ENCODE data around the gene MRAP.
A peak's percentile ranks its signal among the peaks of the same experiment; 100 is the strongest.
"Not testable (repeated sequence)": the region's sequence is repeated elsewhere in the genome, so short reads cannot be mapped to it uniquely, and the experiment has no call there.

The MRAP gene

DNA sequence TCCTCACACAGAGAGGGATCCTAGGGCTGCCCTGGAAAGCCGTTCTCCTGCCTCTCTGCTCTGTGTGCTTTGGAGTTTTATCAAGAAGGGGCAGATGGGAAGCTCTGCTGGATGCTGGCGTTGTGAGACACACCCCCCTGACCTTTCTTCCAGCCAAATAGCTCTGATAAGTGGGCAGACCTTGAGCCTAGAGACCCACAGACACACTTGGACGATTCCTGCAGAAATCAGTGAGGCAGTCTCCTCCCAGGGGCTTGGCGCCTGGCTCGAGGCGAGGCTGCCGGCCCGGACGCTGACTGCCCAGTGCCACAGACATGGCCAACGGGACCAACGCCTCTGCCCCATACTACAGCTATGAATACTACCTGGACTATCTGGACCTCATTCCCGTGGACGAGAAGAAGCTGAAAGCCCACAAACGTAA is at the start of gene MRAP:
Gene MRAP, plus strand, starts transcription at position 198 of the 424 bp plus-strand sequence. Its CDS starts 117 bp downstream, at position 315.
- no peak for DNase-seq (ENCODE audit: low read depth, low spot score)

DNA sequence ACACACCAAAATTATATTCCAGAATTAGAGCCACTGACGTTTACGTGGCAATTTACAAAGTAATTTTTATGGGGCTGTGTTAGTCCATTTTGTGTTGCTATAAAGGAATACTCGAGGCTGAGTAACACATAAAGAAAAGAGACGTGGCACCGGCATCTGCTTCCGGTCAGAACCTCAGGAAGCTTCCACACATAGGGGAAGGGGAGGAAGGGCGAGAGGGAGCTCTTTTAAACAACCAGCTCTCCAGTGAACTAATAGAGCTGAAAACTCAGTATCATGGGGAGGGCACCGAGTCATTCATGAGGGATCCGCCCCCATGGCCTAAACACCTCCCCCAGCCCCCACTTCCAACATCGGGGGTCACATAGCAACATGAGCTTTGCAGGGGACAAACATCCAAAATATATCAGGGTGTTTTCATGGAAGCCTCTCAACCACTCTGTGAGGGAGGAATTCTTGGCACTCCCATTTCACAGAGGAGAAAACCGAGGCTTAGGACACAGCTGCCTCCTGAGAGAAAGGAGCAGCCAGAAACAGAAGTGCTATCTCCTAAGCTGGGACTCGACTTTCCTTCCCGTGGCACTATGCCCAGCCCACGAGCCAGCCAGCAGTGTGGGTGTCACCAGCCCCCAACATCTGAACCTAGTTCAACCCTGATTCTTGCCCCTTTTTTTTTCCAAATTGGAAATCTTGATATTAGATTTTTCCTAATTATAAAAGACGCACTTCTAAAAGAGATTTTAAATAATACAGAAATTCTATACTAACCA is 49.0 kb upstream of the MRAP start:
- DNase-seq (ENCODE audit: low read depth, low spot score) = no peak

DNA sequence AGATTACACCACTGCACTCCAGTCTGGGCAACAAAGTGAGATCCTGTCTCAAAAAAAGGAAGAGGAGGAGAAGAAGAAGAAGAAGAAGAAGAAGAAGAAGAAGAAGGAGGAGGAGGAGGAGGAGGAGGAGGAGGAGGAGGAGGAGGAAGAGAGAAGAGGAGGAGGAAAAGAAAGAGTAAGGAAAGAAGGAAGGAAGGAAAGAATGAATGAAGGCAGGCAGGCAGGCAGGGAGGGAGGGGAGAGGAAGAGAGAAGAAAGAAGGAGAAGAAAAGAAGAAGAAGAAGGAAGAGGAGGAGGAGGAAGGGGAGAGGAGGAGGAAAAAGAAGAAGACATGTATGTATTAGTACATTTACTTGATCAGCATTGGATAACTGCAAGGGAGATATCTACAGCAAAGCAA is 46.5 kb upstream of the MRAP start:
- no peak for DNase-seq (ENCODE audit: low read depth, low spot score)

DNA sequence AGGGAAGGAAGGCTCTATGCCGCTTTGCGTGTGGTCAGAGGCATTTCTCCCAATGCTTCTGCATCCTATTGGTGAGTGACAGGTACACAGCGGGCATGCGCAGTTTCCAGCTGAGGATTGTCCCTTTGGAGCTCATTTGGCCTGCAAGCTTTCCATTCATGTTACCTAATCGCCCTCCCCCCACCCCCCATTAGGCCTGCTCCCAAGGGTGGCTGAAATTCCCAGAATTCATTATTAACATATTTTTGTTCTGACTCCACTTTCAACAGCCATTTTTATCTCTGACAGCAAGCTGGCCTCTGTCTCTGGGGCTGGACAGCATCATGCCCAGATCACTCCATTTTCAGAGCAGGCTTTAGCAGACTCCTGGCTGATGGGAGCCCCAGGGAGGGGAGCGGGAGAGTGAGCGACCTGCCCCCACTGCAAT is 45.4 kb upstream of the MRAP start:
- DNase-seq (ENCODE audit: low read depth, low spot score) = no peak

DNA sequence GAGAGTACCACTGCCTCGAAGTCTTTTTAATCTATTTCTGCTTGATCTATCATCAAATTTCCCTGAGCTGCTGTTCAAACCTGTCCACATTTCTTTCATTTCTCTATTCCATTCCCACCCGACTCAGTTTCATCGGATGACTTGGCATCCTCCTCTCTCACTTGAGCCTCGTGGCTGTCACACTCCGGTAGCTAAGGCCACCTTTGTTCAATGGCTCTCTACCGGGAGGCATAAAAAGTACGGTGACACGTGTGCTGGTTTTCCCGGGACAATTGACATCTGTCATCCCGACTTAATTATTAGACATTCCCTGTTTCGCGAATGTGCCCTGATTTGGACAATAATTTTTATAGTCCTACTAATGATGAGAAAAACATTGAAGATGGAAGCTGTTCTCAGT is 42.4 kb upstream of the MRAP start:
- DNase-seq (ENCODE audit: low read depth, low spot score) = no peak

DNA sequence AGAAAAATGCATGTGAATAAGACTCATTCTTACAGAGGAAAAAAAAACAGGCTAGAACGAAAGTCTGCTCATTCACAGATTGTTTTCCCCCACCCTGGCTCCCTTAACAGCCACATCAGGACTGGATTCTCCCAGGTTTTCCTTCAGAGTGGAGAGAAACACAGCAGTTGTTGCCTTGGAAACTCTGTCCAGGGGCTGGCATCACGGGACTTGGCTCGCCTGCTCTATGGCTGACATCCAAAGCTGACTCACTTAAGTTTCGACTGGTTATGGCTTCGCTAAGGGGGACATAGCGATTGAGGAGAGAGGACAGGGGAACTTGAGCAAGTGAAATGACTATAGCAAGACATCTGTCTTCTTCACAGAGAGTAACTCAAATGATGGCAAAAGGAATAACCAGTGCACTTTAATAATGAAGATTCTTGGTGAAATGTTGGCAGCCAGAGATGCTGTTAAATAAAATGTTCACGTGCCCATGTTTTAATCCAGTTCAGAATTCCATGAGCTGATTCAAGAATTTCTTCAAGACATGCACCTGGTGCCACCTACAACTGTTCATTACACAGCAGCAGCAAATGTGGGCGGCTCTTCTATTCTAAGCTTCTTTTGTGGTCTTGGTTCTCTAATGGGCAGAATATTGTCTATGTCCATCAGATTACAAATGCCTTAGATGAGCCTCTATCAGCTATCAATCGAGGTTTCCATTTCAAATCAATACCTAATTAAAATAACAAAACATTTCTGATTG is 41.6 kb upstream of the MRAP start:
- no peak for DNase-seq (ENCODE audit: low read depth, low spot score)

DNA sequence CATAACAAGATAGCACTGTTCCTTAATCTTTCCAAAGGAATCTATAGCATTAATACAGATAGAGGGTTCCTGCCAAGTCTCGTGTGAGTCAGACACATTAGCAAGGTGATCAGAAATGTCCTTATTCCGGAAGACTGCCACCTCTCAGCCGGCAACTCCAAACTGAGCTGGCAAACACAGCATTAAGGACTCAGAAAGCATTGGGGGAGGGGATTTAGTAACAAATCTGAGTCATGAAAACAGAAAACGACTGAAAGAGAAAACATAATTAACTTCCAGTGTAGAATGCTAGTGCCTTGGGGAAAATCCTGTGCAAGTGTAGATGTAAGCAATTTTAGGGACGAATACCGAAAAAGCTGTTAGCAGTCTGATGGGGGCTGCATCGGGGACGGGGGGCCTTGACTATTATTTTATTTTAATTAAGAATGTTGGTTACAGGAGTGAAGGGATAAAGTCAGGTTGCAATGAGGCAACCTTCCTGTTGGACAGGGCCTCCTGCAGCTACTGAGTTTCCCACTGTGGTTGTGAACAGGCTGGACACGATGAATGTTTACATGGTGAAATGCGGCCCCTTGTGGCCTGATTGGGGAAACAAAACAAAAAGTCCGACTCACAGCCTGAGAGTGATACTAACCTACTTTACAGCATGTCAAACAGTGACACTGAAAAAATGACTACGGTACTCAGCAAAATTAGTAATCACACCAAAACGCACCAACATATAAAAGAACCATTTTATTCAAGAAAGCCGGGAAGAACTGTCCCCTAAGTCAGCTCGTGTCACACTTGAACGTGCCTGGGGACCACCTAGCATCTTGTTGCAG is 40.5 kb upstream of the MRAP start:
- no peak for DNase-seq (ENCODE audit: low read depth, low spot score)

DNA sequence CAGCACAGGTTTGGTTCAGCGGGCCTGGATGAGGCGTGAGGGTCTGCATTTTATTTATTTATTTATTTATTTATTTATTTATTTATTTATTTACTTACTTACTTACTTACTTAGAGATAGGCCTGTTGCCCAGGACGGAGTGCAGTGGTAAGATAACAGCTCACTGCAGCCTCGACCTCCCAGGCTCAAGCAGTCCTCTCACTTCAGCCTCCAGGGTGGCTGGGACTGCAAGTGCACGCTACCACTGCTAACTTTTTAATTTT is 39.9 kb upstream of the MRAP start:
- DNase-seq (ENCODE audit: low read depth, low spot score) = not testable (repeated sequence)

DNA sequence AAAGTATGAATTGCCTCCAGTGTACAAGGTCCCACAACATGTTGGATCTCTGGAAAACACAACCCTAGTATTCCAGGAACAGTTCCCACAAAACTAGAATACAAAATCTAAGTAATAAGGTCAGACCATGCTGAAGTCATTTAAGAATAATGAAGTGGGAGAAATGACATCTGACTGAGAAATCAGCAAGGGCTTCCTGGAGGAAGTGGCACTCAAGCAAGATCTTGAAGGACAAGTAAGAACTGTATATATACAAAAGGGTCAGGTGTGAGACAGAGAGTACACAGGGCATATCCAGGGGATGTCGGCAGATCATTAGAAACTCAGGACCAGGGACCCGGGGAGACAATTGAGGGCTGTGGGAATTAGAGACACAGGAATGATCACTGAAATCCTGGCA is 38.5 kb upstream of the MRAP start:
- no peak for DNase-seq (ENCODE audit: low read depth, low spot score)

DNA sequence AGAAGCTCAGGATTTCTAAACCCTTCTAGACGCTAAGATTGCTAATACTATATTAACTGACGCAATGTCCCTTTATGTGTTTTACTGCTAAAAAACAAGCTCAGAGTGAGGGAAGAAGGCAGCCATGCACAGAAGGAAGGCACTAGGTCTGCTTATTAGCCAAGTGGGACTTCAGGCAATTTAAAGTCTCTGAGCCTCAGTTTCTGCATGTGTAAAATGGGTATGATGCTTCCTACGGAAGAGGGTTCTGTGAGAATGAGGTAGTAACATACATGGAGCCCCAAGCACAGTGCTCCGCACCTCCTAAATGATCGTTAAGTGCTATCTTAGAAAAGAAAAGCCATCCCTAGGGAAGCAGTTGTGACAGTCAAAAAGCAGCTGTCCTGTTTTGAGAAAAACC is 36.7 kb upstream of the MRAP start:
- no peak for DNase-seq (ENCODE audit: low read depth, low spot score)

DNA sequence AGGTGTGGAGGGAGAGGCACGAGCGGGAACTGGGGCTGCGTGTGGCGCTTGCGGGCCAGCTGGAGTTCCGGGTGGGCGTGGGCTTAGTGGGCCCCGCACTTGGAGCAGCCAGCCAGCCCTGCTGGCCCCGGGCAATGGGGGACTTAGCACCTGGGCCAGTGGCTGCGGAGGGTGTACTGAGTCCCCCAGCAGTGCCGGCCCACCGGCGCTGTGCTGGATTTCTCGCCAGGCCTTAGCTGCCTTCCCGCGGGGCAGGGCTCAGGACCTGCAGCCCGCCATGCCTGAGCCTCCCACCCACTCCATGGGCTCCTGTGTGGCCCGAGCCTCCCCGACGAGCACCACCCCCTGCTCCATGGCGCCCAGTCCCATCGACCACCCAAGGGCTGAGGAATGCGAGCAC is 33.3 kb upstream of the MRAP start:
- not testable (repeated sequence) for DNase-seq (ENCODE audit: low read depth, low spot score)

DNA sequence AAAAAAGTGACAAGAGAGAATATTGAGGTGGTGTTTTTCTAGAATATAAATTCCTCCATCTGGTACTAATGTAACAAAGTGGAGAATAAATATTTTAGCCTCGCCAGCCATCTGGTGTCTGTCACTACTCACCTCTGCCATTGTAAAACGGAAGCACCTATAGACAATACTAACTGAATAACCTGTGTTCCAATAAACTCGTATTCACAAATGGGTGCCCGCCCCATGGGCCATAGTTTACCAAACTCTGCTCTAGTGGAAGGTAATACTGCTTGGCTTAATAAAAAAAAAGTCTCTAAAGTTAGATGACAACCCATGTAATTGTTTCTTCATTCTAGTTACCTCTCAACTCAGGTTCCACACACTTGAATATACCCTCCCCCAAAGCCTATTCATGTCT is 27.9 kb upstream of the MRAP start:
- DNase-seq (ENCODE audit: low read depth, low spot score) = no peak

DNA sequence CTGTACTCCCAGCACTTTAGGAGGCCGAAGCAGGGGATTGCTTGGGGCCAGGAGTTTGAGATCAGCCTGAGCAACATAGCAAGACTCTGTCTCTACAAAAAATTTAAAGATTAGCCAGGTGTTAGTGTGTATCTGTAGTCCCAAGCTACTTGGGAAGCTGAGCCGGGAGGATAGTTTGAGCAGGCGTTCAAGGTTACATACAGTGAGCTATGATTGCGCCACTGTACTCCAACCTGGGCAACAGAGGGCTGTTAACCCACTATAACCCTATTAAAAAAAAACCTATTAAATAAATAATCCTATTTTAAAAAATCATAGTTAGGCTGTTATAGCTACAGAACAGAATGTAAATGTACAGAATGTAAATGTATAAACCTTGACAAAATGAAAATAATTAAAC is 22.0 kb upstream of the MRAP start:
- DNase-seq (ENCODE audit: low read depth, low spot score) = no peak

DNA sequence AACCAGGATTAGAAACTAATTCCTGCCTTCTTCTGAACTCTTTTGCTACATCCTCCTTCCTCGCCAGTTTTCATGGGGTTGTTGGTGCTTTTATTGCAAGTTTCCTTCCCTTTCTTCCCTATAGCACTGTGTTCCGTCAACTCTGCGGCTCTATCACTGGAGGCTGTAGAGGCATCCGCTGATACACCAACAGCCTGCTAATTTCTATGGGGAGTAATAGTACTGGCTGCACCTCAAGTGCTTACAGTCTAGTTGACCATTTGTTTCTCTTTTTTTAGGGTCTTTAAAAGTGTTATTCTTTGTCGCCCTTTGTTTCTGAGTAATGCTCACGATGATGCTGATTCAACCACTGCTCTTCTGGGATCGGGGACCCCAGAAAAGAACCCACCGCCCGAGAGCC is 20.6 kb upstream of the MRAP start:
- no peak for DNase-seq (ENCODE audit: low read depth, low spot score)

DNA sequence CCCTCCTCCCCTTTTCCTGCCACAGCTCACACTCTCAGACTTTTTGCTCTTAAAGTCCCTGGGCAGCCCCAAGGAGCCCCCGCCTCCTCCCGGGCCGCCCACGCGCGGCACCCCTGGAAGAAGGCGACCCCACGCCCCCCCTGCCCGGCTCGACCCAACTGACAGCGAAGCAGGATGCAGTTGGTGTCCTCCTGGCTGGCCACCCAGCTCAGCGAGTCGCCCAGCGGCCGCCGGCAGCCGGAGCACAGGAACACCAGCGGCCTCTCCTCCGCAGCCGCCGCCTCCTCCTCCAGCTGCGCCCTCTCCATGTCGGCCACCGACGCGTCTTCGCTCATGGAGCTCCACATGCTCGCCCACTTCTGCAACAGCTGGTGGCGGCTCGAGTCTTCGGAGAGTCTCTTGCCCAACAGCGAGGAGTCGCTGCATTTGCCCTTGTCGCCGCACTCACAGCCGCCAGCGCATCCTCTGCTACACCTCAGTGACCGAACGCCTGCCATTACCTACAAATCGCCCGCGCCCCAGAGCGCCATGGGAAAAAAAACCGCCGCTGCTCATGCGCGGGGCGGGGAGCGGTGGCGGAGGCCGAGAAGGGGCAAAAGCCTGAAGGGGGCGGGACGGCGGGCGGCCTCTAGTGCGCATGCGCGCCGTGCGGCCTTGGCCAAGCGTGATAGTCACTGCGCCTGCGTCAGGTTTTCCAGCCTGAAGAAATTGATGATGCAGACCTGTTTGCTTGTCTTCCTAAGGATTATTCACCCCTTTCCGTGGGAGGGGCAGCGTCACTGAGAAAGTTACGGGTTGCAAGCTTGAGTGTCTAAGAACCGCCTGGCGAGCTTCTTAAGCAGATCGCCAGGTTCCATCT is 19.9 kb upstream of the MRAP start, which contains the start of gene MIS18A:
Gene MIS18A, minus strand, starts transcription at position 532 of the 859 bp plus-strand sequence. Its CDS starts 35 bp downstream, at position 497.
- DNase-seq (ENCODE audit: low read depth, low spot score) = peak; percentile 96

DNA sequence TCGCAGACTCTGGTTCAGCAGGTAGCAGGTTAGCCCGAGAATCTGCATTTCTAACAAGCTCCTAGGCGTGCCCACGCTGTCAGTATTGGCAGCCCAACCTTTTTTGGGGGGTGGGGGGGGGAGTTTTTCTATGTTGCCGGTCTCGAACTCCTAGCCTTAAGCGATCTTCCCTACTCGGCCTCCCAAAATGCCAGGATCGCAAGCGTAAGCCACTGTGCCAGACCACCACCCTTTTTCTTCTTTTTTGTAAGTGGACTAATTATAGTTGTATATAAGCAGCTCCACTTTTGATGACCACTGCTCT is 19.3 kb upstream of the MRAP start:
- DNase-seq (ENCODE audit: low read depth, low spot score) = no peak

DNA sequence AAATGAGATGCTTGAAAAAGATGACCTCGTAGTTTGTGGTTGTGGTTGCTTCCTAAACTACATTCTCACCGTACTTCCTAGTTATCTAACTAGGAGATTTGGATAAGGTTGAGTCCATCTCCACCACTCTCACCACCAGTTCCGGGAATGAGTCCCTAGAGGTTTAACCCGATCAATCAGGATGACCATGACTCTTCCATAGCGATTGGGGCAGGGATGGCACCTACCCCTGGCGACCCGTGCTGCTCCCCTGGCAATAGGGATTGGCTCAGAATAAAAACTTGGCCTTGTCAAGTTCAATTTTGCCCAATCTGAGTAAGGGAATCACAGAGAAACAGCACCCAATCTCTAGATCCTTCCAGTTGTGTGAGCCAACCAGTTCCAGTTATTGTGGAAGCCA is 17.1 kb upstream of the MRAP start:
- no peak for DNase-seq (ENCODE audit: low read depth, low spot score)

DNA sequence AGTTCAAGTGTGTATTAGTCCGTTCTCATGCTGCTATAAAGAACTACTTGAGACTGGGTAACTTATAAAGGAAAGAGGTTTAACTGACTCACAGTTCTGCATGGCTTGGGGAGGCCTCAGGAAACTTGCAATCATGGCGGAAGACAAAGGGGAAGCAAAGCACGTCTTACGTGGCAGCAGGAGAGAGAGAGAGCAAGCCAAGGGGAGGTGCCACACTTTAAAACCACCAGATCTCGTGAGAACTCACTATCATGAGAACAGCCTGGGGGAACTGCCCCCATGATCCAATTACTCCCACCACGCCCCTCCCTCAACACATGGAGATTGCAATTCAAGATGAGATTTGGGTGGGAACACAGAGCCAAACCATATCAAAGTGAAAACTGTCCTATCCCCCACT is 15.7 kb upstream of the MRAP start:
- no peak for DNase-seq (ENCODE audit: low read depth, low spot score)

DNA sequence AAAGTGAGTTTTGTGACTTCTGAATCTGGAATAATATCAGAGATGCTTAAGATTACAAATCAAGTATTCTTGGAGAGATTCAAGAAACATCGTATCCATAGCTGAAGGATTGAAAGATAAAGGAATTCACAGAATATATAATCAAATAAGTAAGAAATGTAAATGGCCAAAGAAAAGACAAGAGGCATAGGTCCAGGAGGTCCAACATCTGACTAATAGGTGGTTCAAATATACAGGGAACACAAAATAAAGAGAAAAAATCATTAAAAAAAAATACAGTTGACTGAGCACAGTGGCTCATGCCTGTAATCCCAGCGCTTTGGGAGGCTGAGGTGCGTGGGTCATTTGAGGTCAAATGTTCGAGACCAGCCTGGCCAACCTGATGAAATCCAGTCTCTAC is 13.2 kb upstream of the MRAP start:
- no peak for DNase-seq (ENCODE audit: low read depth, low spot score)

DNA sequence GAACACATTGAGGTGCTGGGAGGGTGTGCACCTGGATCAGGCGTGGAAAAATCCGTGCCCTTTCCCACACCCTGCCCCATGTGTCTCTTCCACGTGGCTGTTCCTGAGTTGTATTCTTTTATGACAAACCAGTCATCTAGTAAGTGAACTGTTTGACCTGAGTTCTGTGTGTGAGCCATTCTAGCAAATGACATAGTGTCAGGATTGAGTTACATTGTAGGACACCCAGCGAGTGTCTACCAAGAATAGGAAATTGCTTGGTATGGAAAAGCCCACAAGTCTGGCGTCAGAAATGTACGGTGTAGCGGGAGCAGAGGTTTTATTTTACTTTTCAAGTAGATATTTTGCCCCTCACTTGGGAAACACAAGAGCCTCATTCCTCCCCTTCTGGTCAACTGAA is 1.2 kb upstream of the MRAP start:
- DNase-seq (ENCODE audit: low read depth, low spot score) = no peak

DNA sequence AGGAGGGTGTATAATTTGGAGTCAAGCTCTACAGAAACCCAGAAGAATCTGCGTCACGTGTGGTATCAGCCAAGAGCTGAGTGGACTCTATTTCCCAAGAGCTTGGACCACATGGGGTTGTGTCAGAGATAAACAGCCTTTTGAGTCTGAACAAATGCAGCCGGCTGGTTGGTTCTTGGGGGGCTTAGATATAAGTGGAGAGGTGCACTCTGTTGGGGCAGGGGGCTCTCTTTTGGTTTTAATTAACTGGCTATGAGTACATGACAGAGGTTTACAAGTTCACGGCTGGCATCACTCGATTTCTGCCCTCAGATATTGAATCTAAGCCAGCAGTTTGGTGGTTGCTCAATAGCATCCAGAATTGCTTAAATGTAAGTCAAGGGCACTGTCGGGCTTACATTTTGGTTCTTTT is 501 bp upstream of the MRAP start:
- no peak for DNase-seq (ENCODE audit: low read depth, low spot score)

DNA sequence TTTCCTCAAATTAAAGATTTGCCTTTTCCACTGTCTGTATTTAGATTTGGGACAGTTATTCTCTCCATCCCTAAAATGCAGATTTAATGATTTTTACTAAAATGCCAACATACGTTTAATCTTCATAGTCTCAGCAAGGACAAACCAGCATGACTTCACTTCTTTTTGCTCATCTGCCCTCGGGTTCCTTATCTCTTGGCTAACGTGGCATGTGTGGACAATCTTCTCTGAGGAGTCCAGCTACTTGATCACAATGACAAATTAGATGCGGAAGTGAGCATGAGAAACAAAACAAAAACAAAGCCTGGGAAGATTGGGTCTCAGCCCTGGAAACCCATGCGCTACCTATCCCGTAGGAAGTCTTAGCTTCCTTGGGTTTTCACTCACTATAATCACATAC is 1.0 kb downstream of the MRAP start:
- no peak for DNase-seq (ENCODE audit: low read depth, low spot score)

Data from activated CD4-positive, CD25-positive, alpha-beta regulatory T cell treated with anti-CD3 and anti-CD28 coated beads, Interleukin-2, amount 50 U/mL, for 16 hours (primary cell).